Esophagus muscularis mucosa (tissue), 4 donors: ENCODE measurements around the gene NUP35. TPM values are rescaled to one million over a fixed set of nuclear protein-coding genes. Genes with fewer than 3 reads are reported as not detected.
A peak's percentile ranks its signal among the peaks of the same experiment; 100 is the strongest.

Experiments
- DNase-seq: peaks from one replicate; pipeline ENCODE4 v3.0.0-alpha.2; 2017; ENCODE audit errors: extremely low spot score
- H3K27ac ChIP-seq, 4 donors: fragments of 200-600 bp; sonication (generic); replicated peaks in 1 of 4; 1 replicate in 3 of 4; 2 replicates in 1 of 4; pipeline ENCODE4 v1.5.1; 2016 to 2019; ENCODE audit warnings: mild to moderate bottlenecking in 1 of 4
- H3K27me3 ChIP-seq, 4 donors: fragments of 200-600 bp; sonication (generic); one replicate each; pipeline versions ENCODE4 v1.5.1 to v1.6.0; 2016 to 2019
- H3K36me3 ChIP-seq, 4 donors: fragments of 200-600 bp; sonication (generic); one replicate each; pipeline ENCODE4 v1.5.1; 2016 to 2019
- H3K4me1 ChIP-seq, 4 donors: fragments of 200-600 bp; sonication (generic); one replicate each; pipeline ENCODE4 v1.5.1; 2016 to 2019
- H3K4me3 ChIP-seq, 4 donors: fragments of 200-600 bp; sonication (generic); 1 replicate in 2 of 4; 2 replicates in 2 of 4; pipeline ENCODE4 v1.5.1; 2016 to 2019; ENCODE audit warnings: mild to moderate bottlenecking in 4 of 4, moderate library complexity in 1 of 4
- H3K9me3 ChIP-seq, 4 donors: fragments of 200-600 bp; sonication (generic); 1 replicate in 3 of 4; 2 replicates in 1 of 4; pipeline ENCODE4 v1.5.1; 2016 to 2019
- EP300 ChIP-seq: sonication (generic); formaldehyde crosslinking; IDR thresholded peaks from one replicate; pipeline ENCODE4 v1.6.1; 2017; ENCODE audit warnings: antibody characterized with exemption
- POLR2A ChIP-seq: fragments of 450-650 bp; IDR thresholded peaks from one replicate; pipeline ENCODE4 v1.6.1; 2017; ENCODE audit warnings: antibody characterized with exemption, moderate library complexity, mild to moderate bottlenecking, low read depth
- POLR2AphosphoS5 ChIP-seq, 2 donors: sonication (generic); formaldehyde crosslinking; IDR thresholded peaks; one replicate each; pipeline ENCODE4 v1.6.1; 2017; ENCODE audit warnings: antibody characterized with exemption in 2 of 2
- WGBS: methylation state at CpG from one replicate; pipeline ENCODE4 v1.1.5; 2018; 5-methylcytosine and 5-hydroxymethylcytosine counted together
- intact Hi-C: fragments of 100-400 bp; cut with DNase I; formaldehyde crosslinking; loops from one replicate; pipeline ENCODE4 v1.15.1; 2023
- total RNA-seq, 4 donors: library from RNA; depleted of rRNA; stranded (reverse); fragments of >200 nt; gene quantifications; one replicate each; pipeline versions ENCODE4 v1.1.0 to v1.2.1, GENCODE V29; 2016
- TF ChIP-seq, protein P1 (sequence below), 3 experiments: fragments of 200-600 bp in 2 of 3; fragments of 450-650 bp in 1 of 3; sonication (generic) in 2 of 3; IDR thresholded peaks; one replicate each; pipeline ENCODE4 v1.5.1; 2017 to 2019; ENCODE audit warnings: antibody characterized with exemption in 3 of 3, mild to moderate bottlenecking in 2 of 3, moderate library complexity in 1 of 3

Gene NUP35
- total RNA-seq, 4 donors from 2014 or later: 7.6 to 11.6 (median 10.7) TPM

DNA sequence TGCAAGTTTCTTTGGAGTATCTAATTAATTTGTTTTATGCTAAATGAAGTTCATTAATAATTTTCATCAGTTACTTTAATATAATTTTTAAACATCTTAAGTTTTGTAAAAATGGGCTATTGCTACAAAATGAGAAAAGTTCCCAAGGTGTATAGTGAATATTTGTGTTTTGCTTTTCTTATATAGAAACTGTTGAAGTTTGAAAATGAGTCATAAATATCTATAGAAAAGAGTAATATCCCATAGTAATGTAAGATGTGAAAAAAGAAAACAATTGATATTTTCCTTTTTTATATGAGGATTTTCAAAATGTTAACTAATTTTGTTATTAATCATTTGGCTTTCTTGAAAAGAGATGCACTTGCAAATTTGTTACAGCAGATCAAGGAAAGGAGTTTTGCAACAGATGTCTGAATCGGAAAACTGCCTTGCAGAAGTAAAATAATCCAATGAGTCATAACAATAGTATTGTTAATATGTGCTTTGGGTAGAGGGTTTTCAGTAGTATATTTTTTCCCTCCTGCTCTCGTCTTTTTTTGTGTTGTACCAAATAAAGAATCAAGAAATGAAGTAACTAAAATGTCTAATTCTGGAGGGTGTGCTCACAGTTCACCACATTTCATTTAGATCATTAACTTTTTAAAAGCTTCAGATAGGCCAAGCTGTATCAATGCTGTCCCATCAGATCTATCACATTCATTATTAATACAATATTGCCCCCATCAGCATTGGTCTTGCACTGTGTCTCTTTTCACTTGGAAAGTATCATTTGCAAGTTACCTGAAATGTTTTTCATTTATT lies 30.2 kb upstream of the NUP35 start:
- Histone ChIP-seq H3K27me3 (no peaks in the 10 kb centered on the region), H3K36me3 (peaks cover 0 to 13% (median 0%) of the 10 kb centered on the region in 4 donors), H3K9me3 (no peaks in the 10 kb centered on the region), H3K4me1 (peaks cover 0 to 7% (median 0%) of the 10 kb centered on the region in 4 donors), H3K27ac (no peak overlapping the region), H3K4me3 (no peak overlapping the region)
- DNase-seq: no peak
- no peak for TF ChIP-seq POLR2AphosphoS5 (IDR thresholded peaks at IDR 0.05)
- TF ChIP-seq, protein P1, sequence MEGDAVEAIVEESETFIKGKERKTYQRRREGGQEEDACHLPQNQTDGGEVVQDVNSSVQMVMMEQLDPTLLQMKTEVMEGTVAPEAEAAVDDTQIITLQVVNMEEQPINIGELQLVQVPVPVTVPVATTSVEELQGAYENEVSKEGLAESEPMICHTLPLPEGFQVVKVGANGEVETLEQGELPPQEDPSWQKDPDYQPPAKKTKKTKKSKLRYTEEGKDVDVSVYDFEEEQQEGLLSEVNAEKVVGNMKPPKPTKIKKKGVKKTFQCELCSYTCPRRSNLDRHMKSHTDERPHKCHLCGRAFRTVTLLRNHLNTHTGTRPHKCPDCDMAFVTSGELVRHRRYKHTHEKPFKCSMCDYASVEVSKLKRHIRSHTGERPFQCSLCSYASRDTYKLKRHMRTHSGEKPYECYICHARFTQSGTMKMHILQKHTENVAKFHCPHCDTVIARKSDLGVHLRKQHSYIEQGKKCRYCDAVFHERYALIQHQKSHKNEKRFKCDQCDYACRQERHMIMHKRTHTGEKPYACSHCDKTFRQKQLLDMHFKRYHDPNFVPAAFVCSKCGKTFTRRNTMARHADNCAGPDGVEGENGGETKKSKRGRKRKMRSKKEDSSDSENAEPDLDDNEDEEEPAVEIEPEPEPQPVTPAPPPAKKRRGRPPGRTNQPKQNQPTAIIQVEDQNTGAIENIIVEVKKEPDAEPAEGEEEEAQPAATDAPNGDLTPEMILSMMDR (IDR thresholded peaks at IDR 0.05): peak in 2 of 3 experiments; percentile 8 to 11
- 29% methylated on average over 2 of the region's 2 CpGs for WGBS
- intact Hi-C loops: no loop called here

DNA sequence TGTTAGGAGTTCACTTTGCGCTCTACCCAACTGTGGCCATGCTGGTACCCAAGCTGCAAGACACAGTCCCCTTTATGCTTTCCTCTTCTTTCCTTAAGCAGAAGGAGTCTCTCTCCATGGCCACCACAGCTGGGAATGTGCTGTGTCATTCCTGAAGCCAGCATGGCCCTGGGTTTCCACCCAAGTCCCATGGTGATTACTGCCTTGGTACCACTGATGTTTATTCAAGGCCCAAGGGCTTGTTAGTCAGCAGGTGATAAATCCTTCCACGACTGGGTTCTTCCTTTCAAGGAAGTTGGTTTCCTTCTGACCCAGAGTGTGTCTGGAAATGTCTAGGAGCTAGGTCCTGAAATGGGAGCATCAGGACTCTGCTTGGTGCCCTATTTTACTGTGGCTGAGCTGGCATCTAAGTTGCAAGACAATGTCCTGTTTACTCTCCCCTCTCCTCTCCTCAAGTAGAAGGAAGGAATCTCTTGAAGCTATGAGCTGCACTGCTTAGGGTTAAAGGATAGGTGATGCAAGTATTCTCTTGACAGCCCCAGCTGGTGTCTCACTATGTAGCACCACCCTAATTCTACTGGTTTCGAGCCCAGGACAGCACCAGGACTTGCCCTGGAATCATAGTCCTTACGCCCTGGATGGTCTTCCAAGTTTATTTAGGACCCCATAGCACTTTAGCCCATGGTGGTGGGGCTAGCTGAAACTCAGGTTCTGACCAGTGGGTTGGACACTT lies 18.7 kb upstream of the NUP35 start:
- Histone ChIP-seq H3K9me3 (no peaks in the 10 kb centered on the region), H3K27me3 (no peaks in the 10 kb centered on the region), H3K27ac (no peak overlapping the region), H3K36me3 (no peaks in the 10 kb centered on the region), H3K4me3 (no peak overlapping the region), H3K4me1 (no peaks in the 10 kb centered on the region)
- no peak for DNase-seq
- WGBS: 75% methylated on average over 4 of the region's 4 CpGs
- TF ChIP-seq EP300: no peak
- TF ChIP-seq POLR2A: no peak
- TF ChIP-seq, protein P1 (IDR thresholded peaks at IDR 0.05): no peak
- no peak for TF ChIP-seq POLR2AphosphoS5 (IDR thresholded peaks at IDR 0.05)
- intact Hi-C loops: no loop called here

DNA sequence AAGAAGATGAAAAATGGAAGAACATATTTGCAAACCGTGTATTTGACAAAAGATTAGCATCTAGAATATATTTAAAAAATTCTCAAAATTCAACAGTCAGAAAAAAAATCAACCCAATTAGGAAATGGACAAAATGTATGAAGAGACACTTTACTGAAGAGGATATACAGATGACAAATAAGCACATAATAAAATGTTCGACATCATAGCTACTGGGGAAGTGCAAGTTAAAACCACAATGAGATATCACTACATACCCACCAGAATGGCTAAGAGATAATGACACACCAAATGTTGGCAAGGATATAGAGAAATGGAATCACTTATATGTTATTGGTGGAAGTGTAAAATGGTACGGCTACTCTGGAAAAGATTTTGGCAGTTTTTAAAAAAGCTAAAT lies 11.7 kb upstream of the NUP35 start:
- DNase-seq: no peak
- intact Hi-C loops: no loop called here
- no peaks in the 10 kb centered on the region for H3K36me3 ChIP-seq

DNA sequence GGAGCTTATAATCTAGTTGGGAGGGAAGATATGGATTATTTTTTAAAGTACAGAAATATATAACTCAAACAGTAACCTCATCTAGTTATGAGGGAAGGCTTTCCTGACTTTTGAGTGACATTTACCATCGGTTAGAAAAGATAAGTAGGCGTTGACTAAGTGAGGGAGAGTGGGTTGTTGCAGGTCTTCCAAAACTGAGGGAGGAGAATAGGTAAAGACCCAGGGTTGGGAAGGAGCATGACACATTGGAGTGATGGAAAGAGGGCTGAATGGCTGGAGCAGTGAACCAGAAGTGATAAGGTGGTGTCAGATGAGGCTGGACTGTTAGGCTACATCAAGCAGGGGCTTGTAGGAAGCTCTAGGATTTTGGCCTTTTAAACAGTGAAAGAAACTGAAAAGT lies 10.6 kb upstream of the NUP35 start:
- WGBS: 69% methylated on average over 2 of the region's 2 CpGs
- no peaks in the 10 kb centered on the region for H3K4me1 ChIP-seq
- TF ChIP-seq EP300: no peak
- TF ChIP-seq, protein P1 (IDR thresholded peaks at IDR 0.05): no peak
- no peak for TF ChIP-seq POLR2AphosphoS5 (IDR thresholded peaks at IDR 0.05)
- no peak for TF ChIP-seq POLR2A
- no peak for DNase-seq
- H3K27ac ChIP-seq: no peak overlapping the region
- H3K36me3 ChIP-seq: no peaks in the 10 kb centered on the region
- H3K4me3 ChIP-seq: no peak overlapping the region
- intact Hi-C loops: no loop called here
- H3K9me3 ChIP-seq: no peaks in the 10 kb centered on the region
- H3K27me3 ChIP-seq: no peaks in the 10 kb centered on the region

More for the DNA sequence above, 11.7 kb upstream of the NUP35 start:
- no peak overlapping the region for H3K4me3 ChIP-seq
- TF ChIP-seq EP300: no peak
- TF ChIP-seq, protein P1 (IDR thresholded peaks at IDR 0.05): no peak
- TF ChIP-seq POLR2AphosphoS5 (IDR thresholded peaks at IDR 0.05): no peak
- no peak for TF ChIP-seq POLR2A
- no peaks in the 10 kb centered on the region for H3K4me1 ChIP-seq
- no peaks in the 10 kb centered on the region for H3K27me3 ChIP-seq
- no peak overlapping the region for H3K27ac ChIP-seq
- 91% methylated on average over 3 of the region's 3 CpGs for WGBS
- H3K9me3 ChIP-seq: no peaks in the 10 kb centered on the region
